ENCODE data around the gene TARDBP.

- TF ChIP-seq POLR2A (IDR thresholded peaks at IDR 0.05), result no peak
- TF ChIP-seq, protein P1, sequence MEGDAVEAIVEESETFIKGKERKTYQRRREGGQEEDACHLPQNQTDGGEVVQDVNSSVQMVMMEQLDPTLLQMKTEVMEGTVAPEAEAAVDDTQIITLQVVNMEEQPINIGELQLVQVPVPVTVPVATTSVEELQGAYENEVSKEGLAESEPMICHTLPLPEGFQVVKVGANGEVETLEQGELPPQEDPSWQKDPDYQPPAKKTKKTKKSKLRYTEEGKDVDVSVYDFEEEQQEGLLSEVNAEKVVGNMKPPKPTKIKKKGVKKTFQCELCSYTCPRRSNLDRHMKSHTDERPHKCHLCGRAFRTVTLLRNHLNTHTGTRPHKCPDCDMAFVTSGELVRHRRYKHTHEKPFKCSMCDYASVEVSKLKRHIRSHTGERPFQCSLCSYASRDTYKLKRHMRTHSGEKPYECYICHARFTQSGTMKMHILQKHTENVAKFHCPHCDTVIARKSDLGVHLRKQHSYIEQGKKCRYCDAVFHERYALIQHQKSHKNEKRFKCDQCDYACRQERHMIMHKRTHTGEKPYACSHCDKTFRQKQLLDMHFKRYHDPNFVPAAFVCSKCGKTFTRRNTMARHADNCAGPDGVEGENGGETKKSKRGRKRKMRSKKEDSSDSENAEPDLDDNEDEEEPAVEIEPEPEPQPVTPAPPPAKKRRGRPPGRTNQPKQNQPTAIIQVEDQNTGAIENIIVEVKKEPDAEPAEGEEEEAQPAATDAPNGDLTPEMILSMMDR (IDR thresholded peaks at IDR 0.05), result no peak
These were observed 56.4 kb downstream of the TARDBP start for GRCh38 chr1:11068600-11069473.
